ENCODE data around the gene MCM3AP.

MCM3AP gene

GRCh38 chr21:46239817-46240325 is 45.5 kb downstream of the MCM3AP start:
- DNase-seq (ENCODE audit: low spot score) = no peak
- no peak for TF ChIP-seq CTCF (IDR thresholded peaks at IDR 0.05; ENCODE audit: borderline replicate concordance, control extremely low read depth, extremely low read depth, insufficient read depth, missing control alignments)
- in situ Hi-C loops (cut with MboI; ENCODE audit: low sequenced_read_pairs, unreplicated experiment) = no loop called here

- no peak for TF ChIP-seq CTCF (IDR thresholded peaks at IDR 0.05; ENCODE audit: borderline replicate concordance, control extremely low read depth, extremely low read depth, insufficient read depth, missing control alignments)
- DNase-seq (ENCODE audit: low spot score) = no peak
- in situ Hi-C loops (cut with MboI; ENCODE audit: low sequenced_read_pairs, unreplicated experiment) = no loop called here
Observed at GRCh38 chr21:46237474-46237873, 47.9 kb downstream of the MCM3AP start.

- in situ Hi-C loops (cut with MboI; ENCODE audit: low sequenced_read_pairs, unreplicated experiment) = no loop called here
- TF ChIP-seq CTCF (IDR thresholded peaks at IDR 0.05; ENCODE audit: borderline replicate concordance, control extremely low read depth, extremely low read depth, insufficient read depth, missing control alignments) = no peak
Observed at GRCh38 chr21:46234436-46234950, 50.9 kb downstream of the MCM3AP start.

GRCh38 chr21:46229923-46230260 is 55.5 kb downstream of the MCM3AP start:
- no peak for TF ChIP-seq CTCF (IDR thresholded peaks at IDR 0.05; ENCODE audit: borderline replicate concordance, control extremely low read depth, extremely low read depth, insufficient read depth, missing control alignments)

More at GRCh38 chr21:46234436-46234950, 50.9 kb downstream of the MCM3AP start:
- DNase-seq (ENCODE audit: low spot score) = no peak

GRCh38 chr21:46229133-46229922 is 56.1 kb downstream of the MCM3AP start:
- in situ Hi-C loops (cut with MboI; ENCODE audit: low sequenced_read_pairs, unreplicated experiment) = no loop called here
- TF ChIP-seq CTCF (IDR thresholded peaks at IDR 0.05; ENCODE audit: borderline replicate concordance, control extremely low read depth, extremely low read depth, insufficient read depth, missing control alignments) = peak; percentile 48
- DNase-seq (ENCODE audit: low spot score) = peak; percentile 68

More at GRCh38 chr21:46229923-46230260, 55.5 kb downstream of the MCM3AP start:
- DNase-seq (ENCODE audit: low spot score) = no peak
- in situ Hi-C loops (cut with MboI; ENCODE audit: low sequenced_read_pairs, unreplicated experiment) = no loop called here

GRCh38 chr21:46228345-46229051 is 56.9 kb downstream of the MCM3AP start, which contains the start of gene LSS:
Gene LSS, minus strand, starts transcription at chr21:46228774. Its CDS starts 29 bp downstream, at chr21:46228745.
- in situ Hi-C loops (cut with MboI; ENCODE audit: low sequenced_read_pairs, unreplicated experiment) = no loop called here
- TF ChIP-seq CTCF (IDR thresholded peaks at IDR 0.05; ENCODE audit: borderline replicate concordance, control extremely low read depth, extremely low read depth, insufficient read depth, missing control alignments) = no peak
- peak; percentile 98 for DNase-seq (ENCODE audit: low spot score)

All from GM13976 (cell line).